Thyroid gland (tissue), 4 donors: Measurements from ENCODE around the gene TREH. TPM values are rescaled to one million over a fixed set of nuclear protein-coding genes. Genes with fewer than 3 reads are reported as not detected.

Source experiments
- DNase-seq, 2 donors: peaks; one replicate each; pipeline ENCODE4 v3.0.0-alpha.2; 2019
- H3K27ac ChIP-seq, 3 donors: fragments of 200-600 bp; sonication (generic); 1 replicate in 2 of 3; 2 replicates in 1 of 3; pipeline ENCODE4 v1.5.1; 2016 to 2019; ENCODE audit warnings: mild to moderate bottlenecking in 1 of 3, moderate library complexity in 1 of 3
- H3K27me3 ChIP-seq: fragments of 200-600 bp; sonication (generic); one replicate; pipeline ENCODE4 v1.5.1; 2019
- H3K36me3 ChIP-seq, 2 donors: fragments of 200-600 bp; sonication (generic); one replicate each; pipeline ENCODE4 v1.5.1; 2016 to 2019
- H3K4me1 ChIP-seq, 2 donors: fragments of 200-600 bp; sonication (generic); one replicate each; pipeline ENCODE4 v1.5.1; 2017 to 2019
- H3K4me3 ChIP-seq, 3 donors: fragments of 200-600 bp; sonication (generic); replicated peaks in 1 of 3; 1 replicate in 2 of 3; 2 replicates in 1 of 3; pipeline ENCODE4 v1.5.1; 2016; ENCODE audit warnings: mild to moderate bottlenecking in 1 of 3
- H3K9me3 ChIP-seq: fragments of 200-600 bp; sonication (generic); one replicate; pipeline ENCODE4 v1.5.1; 2017
- CTCF ChIP-seq, 6 experiments: fragments of 200-600 bp in 3 of 6; fragments of 450-650 bp in 3 of 6; sonication (generic) in 3 of 6; IDR thresholded peaks; one replicate each; pipeline ENCODE4 v1.5.1; 2016 to 2019; ENCODE audit warnings: antibody characterized with exemption in 6 of 6, mild to moderate bottlenecking in 2 of 6, inconsistent platforms in 1 of 6, moderate library complexity in 1 of 6
- POLR2A ChIP-seq, 2 donors: fragments of 450-650 bp; IDR thresholded peaks; one replicate each; pipeline ENCODE4 v1.6.1; 2017; ENCODE audit warnings: antibody characterized with exemption in 2 of 2, mild to moderate bottlenecking in 2 of 2, moderate library complexity in 1 of 2
- WGBS, 2 donors: methylation state at CpG; one replicate each; pipeline ENCODE4 v1.1.5; 2017; 5-methylcytosine and 5-hydroxymethylcytosine counted together
- intact Hi-C: fragments of 100-400 bp; cut with DNase I; formaldehyde crosslinking; loops from one replicate; pipeline ENCODE4 v1.15.1; 2023
- total RNA-seq, 4 donors: library from RNA; depleted of rRNA; stranded (reverse); fragments of >200 nt; gene quantifications; one replicate each; pipeline ENCODE4 v1.2.3, GENCODE V29; 2016

TREH gene
- total RNA-seq, 4 donors from 2014 or later = not detected

- H3K36me3 ChIP-seq = peaks cover 30% of the 10 kb centered on the region in 2 donors
- 44 to 70% methylated on average over 10 to 11 of the region's 11 CpGs for WGBS, 2 donors
- no peaks in the 10 kb centered on the region for H3K9me3 ChIP-seq
- H3K4me1 ChIP-seq = peaks cover 27 to 41% of the 10 kb centered on the region in 2 donors
- TF ChIP-seq CTCF (IDR thresholded peaks at IDR 0.05) (no peak), POLR2A (IDR thresholded peaks at IDR 0.05) (no peak)
- H3K4me3 ChIP-seq = no peak overlapping the region
- DNase-seq = peak; percentile 97
- intact Hi-C loops = no loop called here
- peak overlapping the region; percentile 53 to 75 (median 63) for H3K27ac ChIP-seq
- H3K27me3 ChIP-seq = no peaks in the 10 kb centered on the region
Measured at GRCh38 chr11:118641397-118642019, 37.9 kb downstream of the TREH start.

DNA sequence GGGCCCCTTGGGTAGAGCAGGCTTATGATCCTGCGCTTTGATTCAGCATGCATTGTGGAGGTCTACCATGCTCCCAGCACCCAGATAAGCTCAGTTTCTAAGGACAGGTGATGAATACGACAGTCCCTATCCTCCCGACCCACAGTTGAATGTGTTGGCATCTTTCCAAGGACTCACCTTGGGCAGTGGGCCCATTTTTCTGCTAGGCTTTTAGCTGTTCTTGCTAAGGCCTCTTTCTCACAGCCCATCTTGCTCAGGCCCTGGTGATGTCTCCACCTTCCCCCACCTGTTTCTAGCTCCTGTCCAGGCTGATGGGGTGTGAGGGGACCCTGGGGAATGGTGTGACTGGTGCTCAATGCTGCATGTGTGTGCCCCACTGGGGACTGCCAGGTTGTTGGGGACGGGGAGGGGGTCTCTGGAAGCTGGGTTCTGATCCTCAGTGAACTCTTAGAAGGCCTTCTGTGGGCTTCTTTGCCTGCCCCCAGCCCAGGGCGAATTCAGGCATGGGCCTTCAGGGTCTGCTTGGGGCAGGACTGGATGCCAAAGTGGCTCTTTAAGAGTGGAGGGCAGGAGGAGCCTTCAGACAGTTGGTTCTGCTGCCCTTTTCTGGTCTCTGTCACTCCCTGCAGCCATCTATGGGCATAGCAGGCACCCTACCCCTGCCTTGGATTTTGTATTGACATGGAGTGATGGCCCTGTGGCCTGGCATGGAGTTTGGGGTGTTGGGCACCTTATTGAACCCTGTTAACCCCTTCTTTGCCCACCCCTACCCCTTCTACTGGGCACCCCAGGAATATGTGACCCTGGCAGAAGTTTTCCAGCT lies 38.9 kb downstream of the TREH start:
- Histone ChIP-seq H3K27me3 (no peaks in the 10 kb centered on the region), H3K4me3 (no peak overlapping the region), H3K27ac (peak overlapping the region; percentile 53 to 75 (median 63)), H3K4me1 (peaks cover 32 to 47% of the 10 kb centered on the region in 2 donors), H3K36me3 (peaks cover 24 to 27% of the 10 kb centered on the region in 2 donors), H3K9me3 (no peaks in the 10 kb centered on the region)
- peak in 4 of 6 experiments; percentile 40 to 56 (median 50) for TF ChIP-seq CTCF (IDR thresholded peaks at IDR 0.05)
- no peak for TF ChIP-seq POLR2A (IDR thresholded peaks at IDR 0.05)
- DNase-seq = peak; percentile 41 to 45
- 50 to 70% methylated on average over 4 to 5 of the region's 5 CpGs for WGBS, 2 donors
- intact Hi-C loops = no loop called here

DNA sequence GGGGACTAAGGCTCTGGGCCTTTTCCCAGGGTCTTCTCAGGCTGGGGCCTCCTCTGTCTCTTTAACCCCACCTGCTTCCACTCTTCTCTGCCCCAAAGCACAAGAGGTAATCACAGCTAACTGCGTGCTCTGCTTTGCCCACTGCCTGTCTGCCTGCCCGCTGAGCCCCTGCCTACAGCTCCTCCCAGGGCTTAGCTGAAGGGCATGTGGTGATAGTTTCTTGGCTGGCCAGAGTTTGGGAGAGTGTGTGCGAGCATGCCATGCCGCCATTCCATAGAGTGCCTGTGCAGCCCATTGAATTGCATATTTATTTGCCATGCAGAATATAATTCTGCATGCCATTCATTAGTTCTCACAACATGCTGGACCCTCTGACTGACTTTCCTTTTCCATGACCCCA lies 39.6 kb downstream of the TREH start:
- TF ChIP-seq POLR2A (IDR thresholded peaks at IDR 0.05) = no peak
- no peak for TF ChIP-seq CTCF (IDR thresholded peaks at IDR 0.05)
- intact Hi-C loops = no loop called here
- H3K9me3 ChIP-seq = no peaks in the 10 kb centered on the region
- H3K27ac ChIP-seq = peak overlapping the region; percentile 18 to 67 (median 27)
- peaks cover 17 to 21% of the 10 kb centered on the region in 2 donors for H3K36me3 ChIP-seq
- no peaks in the 10 kb centered on the region for H3K27me3 ChIP-seq
- H3K4me3 ChIP-seq = no peak overlapping the region
- peaks cover 38 to 54% of the 10 kb centered on the region in 2 donors for H3K4me1 ChIP-seq
- WGBS, 2 donors = 63 to 64% methylated on average over 3 to 4 of the region's 4 CpGs
- peak; percentile 47 to 48 for DNase-seq

- WGBS, 2 donors = 85 to 95% methylated on average over 5 to 6 of the region's 6 CpGs
- H3K4me1 ChIP-seq = peaks cover 49 to 64% of the 10 kb centered on the region in 2 donors
- H3K27me3 ChIP-seq = no peaks in the 10 kb centered on the region
- intact Hi-C loops = no loop called here
- no peaks in the 10 kb centered on the region for H3K9me3 ChIP-seq
- TF ChIP-seq POLR2A (IDR thresholded peaks at IDR 0.05) (no peak), CTCF (IDR thresholded peaks at IDR 0.05) (no peak)
- peaks cover 6 to 14% of the 10 kb centered on the region in 2 donors for H3K36me3 ChIP-seq
- H3K27ac ChIP-seq = peak overlapping the region in 1 of 3 donors; percentile 65
- DNase-seq = no peak
- no peak overlapping the region for H3K4me3 ChIP-seq
Measured at GRCh38 chr11:118638726-118639125, 40.7 kb downstream of the TREH start.
